H9 (cell line): Measurements from ENCODE around the gene MEIS2. TPM values are rescaled to one million over a fixed set of nuclear protein-coding genes. Genes with fewer than 3 reads are reported as not detected.

Experiments used
- DNase-seq: peaks from one replicate; pipeline ENCODE4 v3.0.0-alpha.2; 2017
- H2AFZ ChIP-seq: one replicate; pipeline ENCODE4 v1.6.1; 2013; ENCODE audit warnings: mild to moderate bottlenecking, low read length, control low read depth, moderate library complexity
- H2AK5ac ChIP-seq: 2 replicates; pipeline ENCODE4 v1.6.1; 2013; ENCODE audit warnings: low read length, control low read depth, mixed read lengths; ENCODE audit not compliant: insufficient read length
- H2BK120ac ChIP-seq: one replicate; pipeline ENCODE4 v1.6.1; 2013; ENCODE audit warnings: low read depth, mild to moderate bottlenecking, low read length, control low read depth, inconsistent platforms; ENCODE audit not compliant: poor library complexity, severe bottlenecking
- H2BK12ac ChIP-seq: 2 replicates; pipeline ENCODE4 v1.6.1; 2013; ENCODE audit warnings: low read length, control low read depth, mixed read lengths, low read depth; ENCODE audit not compliant: insufficient read length
- H2BK15ac ChIP-seq: 2 replicates; pipeline ENCODE4 v1.6.1; 2013; ENCODE audit warnings: low read depth, low read length, control low read depth
- H2BK20ac ChIP-seq: one replicate; pipeline ENCODE4 v1.6.1; 2013; ENCODE audit warnings: low read depth, mild to moderate bottlenecking, low read length, control low read depth, inconsistent platforms; ENCODE audit not compliant: poor library complexity, severe bottlenecking
- H2BK5ac ChIP-seq: 2 replicates; pipeline ENCODE4 v1.6.1; 2013; ENCODE audit warnings: low read length, control low read depth, mixed read lengths; ENCODE audit not compliant: insufficient read length
- H3K14ac ChIP-seq: 2 replicates; pipeline ENCODE4 v1.6.1; 2013; ENCODE audit warnings: low read length, control low read depth; ENCODE audit not compliant: insufficient read depth
- H3K18ac ChIP-seq: 2 replicates; pipeline ENCODE4 v1.6.1; 2013; ENCODE audit warnings: low read depth, mild to moderate bottlenecking, mixed read lengths, low read length, control low read depth; ENCODE audit not compliant: insufficient read length
- H3K23ac ChIP-seq: 2 replicates; pipeline ENCODE4 v1.6.1; 2013; ENCODE audit warnings: low read length, control low read depth, mixed read lengths, low read depth; ENCODE audit not compliant: insufficient read length
- H3K23me2 ChIP-seq: 2 replicates; pipeline ENCODE4 v1.6.1; 2013; ENCODE audit warnings: low read depth, mild to moderate bottlenecking, mixed read lengths, low read length, control low read depth; ENCODE audit not compliant: insufficient read length, poor library complexity, severe bottlenecking
- H3K27ac ChIP-seq: 2 replicates; pipeline ENCODE4 v1.5.1; 2013; ENCODE audit warnings: low read length, control low read depth, mixed read lengths, low read depth; ENCODE audit not compliant: insufficient read length
- H3K27me3 ChIP-seq: 2 replicates; pipeline ENCODE4 v1.6.1; 2013; ENCODE audit warnings: low read length, control low read depth, inconsistent platforms; ENCODE audit not compliant: insufficient read depth
- H3K4ac ChIP-seq: 2 replicates; pipeline ENCODE4 v1.6.1; 2013; ENCODE audit warnings: low read depth, mild to moderate bottlenecking, control low read depth, inconsistent platforms, low read length, moderate library complexity
- H3K4me1 ChIP-seq: 2 replicates; pipeline ENCODE4 v1.6.1; 2013; ENCODE audit warnings: low read length, control low read depth, inconsistent platforms; ENCODE audit not compliant: insufficient read depth
- H3K4me2 ChIP-seq: 2 replicates; pipeline ENCODE4 v1.6.1; 2013; ENCODE audit warnings: low read length, control low read depth, mixed read lengths; ENCODE audit not compliant: insufficient read length, insufficient read depth
- H3K56ac ChIP-seq: 2 replicates; pipeline ENCODE4 v1.6.1; 2013; ENCODE audit warnings: low read depth, mild to moderate bottlenecking, mixed read lengths, low read length, control low read depth; ENCODE audit not compliant: insufficient read length
- H3K79me1 ChIP-seq: 2 replicates; pipeline ENCODE4 v1.6.1; 2013; ENCODE audit warnings: low read depth, mild to moderate bottlenecking, moderate library complexity, low read length, control low read depth, inconsistent platforms; ENCODE audit not compliant: insufficient read depth, poor library complexity, severe bottlenecking
- H3K79me2 ChIP-seq: 2 replicates; pipeline ENCODE4 v1.6.1; 2013; ENCODE audit warnings: low read length, control low read depth, inconsistent platforms; ENCODE audit not compliant: insufficient read depth
- H3K9ac ChIP-seq: 2 replicates; pipeline ENCODE4 v1.6.1; 2013; ENCODE audit warnings: low read length, control low read depth, mixed read lengths; ENCODE audit not compliant: insufficient read length; ENCODE audit errors: extremely low read depth
- H3K9me3 ChIP-seq: one replicate; pipeline ENCODE4 v1.6.1; 2013; ENCODE audit warnings: low read depth, low read length, inconsistent platforms; ENCODE audit not compliant: control insufficient read depth
- H3T11ph ChIP-seq: one replicate; pipeline ENCODE4 v1.6.1; 2013; ENCODE audit warnings: mild to moderate bottlenecking, low read length, control low read depth, inconsistent platforms
- H4K20me1 ChIP-seq: one replicate; pipeline ENCODE4 v1.6.1; 2013; ENCODE audit not compliant: control insufficient read depth, insufficient read length, insufficient read depth
- H4K5ac ChIP-seq: 2 replicates; pipeline ENCODE4 v1.6.1; 2013; ENCODE audit warnings: low read depth, mild to moderate bottlenecking, mixed read lengths, low read length, control low read depth; ENCODE audit not compliant: insufficient read length
- H4K8ac ChIP-seq: replicated peaks from 2 replicates; pipeline ENCODE4 v1.6.1; 2013; ENCODE audit warnings: low read length, control low read depth, mixed read lengths, low read depth; ENCODE audit not compliant: insufficient read length
- H4K91ac ChIP-seq: 2 replicates; pipeline ENCODE4 v1.6.1; 2013; ENCODE audit warnings: low read depth, mild to moderate bottlenecking, moderate library complexity, mixed read lengths, low read length, control low read depth; ENCODE audit not compliant: insufficient read length
- H3K27ac Mint-ChIP-seq, 3 experiments: 2 replicates in 2 of 3; 3 replicates in 1 of 3; pipeline ENCODE4 v1.8.0; 2020 to 2021; ENCODE audit warnings: mixed read lengths in 3 of 3, mild to moderate bottlenecking in 1 of 3, moderate library complexity in 1 of 3
- H3K27me3 Mint-ChIP-seq: 2 replicates; pipeline ENCODE4 v1.8.0; 2021; ENCODE audit warnings: low read depth, mild to moderate bottlenecking, moderate library complexity, mixed read lengths
- H3K36me3 Mint-ChIP-seq, 3 experiments: 2 replicates in 2 of 3; 3 replicates in 1 of 3; pipeline ENCODE4 v1.8.0; 2020 to 2021; ENCODE audit warnings: low read depth in 3 of 3, mixed read lengths in 3 of 3; ENCODE audit not compliant: insufficient read depth in 1 of 3
- H3K4me1 Mint-ChIP-seq, 2 experiments: 2 replicates each; pipeline ENCODE4 v1.8.0; 2020; ENCODE audit warnings: mixed read lengths in 2 of 2
- H3K4me3 Mint-ChIP-seq, 2 experiments: 2 replicates in 1 of 2; 3 replicates in 1 of 2; pipeline ENCODE4 v1.8.0; 2020 to 2021; ENCODE audit warnings: mild to moderate bottlenecking in 2 of 2, mixed read lengths in 2 of 2, moderate library complexity in 1 of 2
- H3K9me3 Mint-ChIP-seq, 2 experiments: 2 replicates in 1 of 2; 3 replicates in 1 of 2; pipeline ENCODE4 v1.8.0; 2020; ENCODE audit warnings: mild to moderate bottlenecking in 2 of 2, mixed read lengths in 2 of 2, moderate library complexity in 1 of 2
- CTCF ChIP-seq: fragments of 200-600 bp; sonication (generic); conservative IDR thresholded peaks from 3 replicates; pipeline ENCODE4 v1.8.0; 2021; ENCODE audit warnings: antibody characterized with exemption, mild to moderate bottlenecking
- total RNA-seq: library from RNA; stranded (reverse); gene quantifications from 2 replicates; pipeline ENCODE4 v1.2.1, GENCODE V29; 2021

The MEIS2 gene
- total RNA-seq, 1 experiment from 2014 or later, result 0.35 TPM

GRCh38 chr15:36959746-36960145, 140.6 kb downstream of the MEIS2 start:
- no peaks in the 10 kb centered on the region for H3K4me1 ChIP-seq
- no peak overlapping the region for H2BK20ac ChIP-seq
- H3K18ac ChIP-seq, result no peak overlapping the region
- no peak overlapping the region for H2BK5ac ChIP-seq
- no peak overlapping the region for H3K14ac ChIP-seq
- no peaks in the 10 kb centered on the region for H3K36me3 Mint-ChIP-seq
- no peak overlapping the region for H3T11ph ChIP-seq
- H3K27ac ChIP-seq, result no peak overlapping the region
- no peak overlapping the region for H2BK12ac ChIP-seq
- H2BK15ac ChIP-seq, result no peak overlapping the region
- H3K4ac ChIP-seq, result no peak overlapping the region
- no peak overlapping the region for H3K23ac ChIP-seq
- H3K56ac ChIP-seq, result no peak overlapping the region
- no peak overlapping the region for H2BK120ac ChIP-seq
- no peaks in the 10 kb centered on the region for H3K4me1 Mint-ChIP-seq
- H3K4me3 Mint-ChIP-seq, result no peak overlapping the region
- no peak overlapping the region for H2AK5ac ChIP-seq
- no peak overlapping the region for H3K27ac Mint-ChIP-seq
- TF ChIP-seq CTCF, result no peak
- no peaks in the 10 kb centered on the region for H3K23me2 ChIP-seq
- H3K27me3 Mint-ChIP-seq, result no peaks in the 10 kb centered on the region
- no peaks in the 10 kb centered on the region for H4K20me1 ChIP-seq
- no peaks in the 10 kb centered on the region for H3K79me1 ChIP-seq
- no peak overlapping the region for H4K8ac ChIP-seq
- H4K5ac ChIP-seq, result no peak overlapping the region
- no peaks in the 10 kb centered on the region for H3K79me2 ChIP-seq
- no peaks in the 10 kb centered on the region for H3K9me3 Mint-ChIP-seq
- no peak overlapping the region for H3K9ac ChIP-seq
- DNase-seq, result no peak
- H4K91ac ChIP-seq, result no peak overlapping the region
- H3K9me3 ChIP-seq, result no peaks in the 10 kb centered on the region
- H2AFZ ChIP-seq, result no peak overlapping the region
- H3K27me3 ChIP-seq, result no peaks in the 10 kb centered on the region
- no peak overlapping the region for H3K4me2 ChIP-seq
